Mesodermal cell (in vitro differentiated cells): ENCODE measurements around the gene HOXC9.

Experiments
- H3K27ac ChIP-seq: 2 replicates; pipeline ENCODE4 v1.7.0; 2013; ENCODE audit warnings: mild to moderate bottlenecking, low read depth, low read length, moderate library complexity; ENCODE audit not compliant: severe bottlenecking
- H3K36me3 ChIP-seq: 2 replicates; pipeline ENCODE4 v1.7.1; 2013; ENCODE audit warnings: mild to moderate bottlenecking, low read length, moderate library complexity; ENCODE audit not compliant: control insufficient read depth, insufficient read depth
- H3K4me1 ChIP-seq: one replicate; pipeline ENCODE4 v1.7.1; 2013; ENCODE audit warnings: mild to moderate bottlenecking, low read length; ENCODE audit not compliant: insufficient read depth, control insufficient read depth, poor library complexity, severe bottlenecking
- H3K4me3 ChIP-seq: 2 replicates; pipeline ENCODE4 v1.7.0; 2013; ENCODE audit warnings: low read length, control low read depth, mild to moderate bottlenecking; ENCODE audit not compliant: insufficient read depth, poor library complexity, severe bottlenecking; ENCODE audit errors: extremely low read depth
- H3K9me3 ChIP-seq: 2 replicates; pipeline ENCODE4 v1.7.1; 2013; ENCODE audit warnings: mild to moderate bottlenecking, low read length, moderate library complexity; ENCODE audit not compliant: control insufficient read depth
- WGBS, 2 experiments: methylation state at CpG; one replicate each; pipeline ENCODE4 v1.1.5; 2013; ENCODE audit warnings: missing lambda C conversion rate in 2 of 2; ENCODE audit not compliant: insufficient coverage in 2 of 2; 5-methylcytosine and 5-hydroxymethylcytosine counted together

HOXC9 gene

DNA sequence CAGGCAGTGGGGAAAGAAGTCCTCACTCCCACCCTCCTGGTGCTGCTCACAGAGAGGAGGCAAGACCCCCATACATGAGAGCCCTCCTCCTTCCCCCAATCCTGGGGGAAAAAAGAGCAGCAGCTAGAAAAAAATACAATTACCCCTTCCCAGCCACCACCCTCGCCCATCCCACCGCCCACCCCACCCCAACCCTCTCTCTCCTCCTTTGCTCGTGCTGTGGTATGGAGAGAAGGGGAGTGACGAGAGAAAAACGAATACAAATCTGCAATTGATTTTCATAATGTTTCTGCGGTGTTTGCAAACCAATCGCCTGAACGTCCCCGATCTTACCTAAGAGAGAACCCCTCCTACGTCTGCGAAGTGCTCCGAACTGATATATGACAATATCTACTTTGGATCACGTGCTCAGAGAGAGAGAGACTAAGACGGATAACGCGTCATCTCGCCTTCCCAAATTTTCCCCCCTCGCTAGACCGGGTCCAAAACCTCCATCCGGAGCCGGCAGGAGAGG is 27.2 kb upstream of the HOXC9 start, which contains the start of gene HOXC11:
HOXC11 (plus strand) TSS at position 405 of the 514 bp plus-strand sequence. CDS start 116 bp downstream, outside the sequence.
- no peaks in the 10 kb centered on the region for H3K36me3 ChIP-seq
- WGBS, 2 experiments = 7 to 10% methylated on average over 8 to 16 of the region's 21 CpGs
- peaks cover 3% of the 10 kb centered on the region for H3K4me1 ChIP-seq
- no peak within 1 kb of the TSS for H3K4me3 ChIP-seq
- no peaks in the 10 kb centered on the region for H3K9me3 ChIP-seq
- no peak within 1 kb of the TSS for H3K27ac ChIP-seq

DNA sequence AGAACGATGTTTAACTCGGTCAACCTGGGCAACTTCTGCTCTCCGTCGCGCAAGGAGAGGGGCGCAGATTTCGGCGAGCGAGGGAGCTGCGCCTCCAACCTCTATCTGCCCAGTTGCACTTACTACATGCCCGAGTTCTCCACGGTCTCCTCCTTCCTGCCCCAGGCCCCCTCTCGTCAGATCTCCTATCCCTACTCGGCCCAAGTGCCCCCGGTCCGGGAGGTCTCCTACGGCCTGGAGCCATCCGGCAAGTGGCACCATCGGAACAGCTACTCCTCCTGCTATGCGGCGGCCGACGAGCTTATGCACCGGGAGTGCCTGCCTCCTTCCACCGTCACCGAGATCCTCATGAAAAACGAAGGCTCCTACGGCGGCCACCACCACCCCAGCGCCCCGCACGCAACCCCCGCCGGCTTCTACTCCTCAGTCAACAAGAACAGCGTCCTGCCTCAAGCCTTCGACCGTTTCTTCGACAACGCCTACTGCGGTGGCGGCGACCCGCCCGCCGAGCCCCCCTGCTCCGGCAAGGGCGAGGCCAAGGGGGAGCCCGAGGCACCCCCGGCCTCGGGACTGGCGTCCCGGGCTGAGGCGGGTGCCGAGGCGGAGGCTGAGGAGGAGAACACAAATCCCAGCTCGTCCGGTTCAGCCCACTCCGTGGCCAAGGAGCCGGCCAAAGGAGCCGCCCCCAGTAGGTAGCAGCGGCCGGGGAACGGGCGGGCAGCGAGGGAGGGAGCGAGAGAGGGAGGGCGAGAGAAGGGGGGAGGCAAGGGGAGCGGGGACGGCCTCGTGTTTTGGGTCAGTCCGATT is 26.5 kb upstream of the HOXC9 start:
- no peak overlapping the region for H3K4me3 ChIP-seq
- WGBS, 2 experiments = 1 to 4% methylated on average over 40 to 58 of the region's 71 CpGs
- H3K9me3 ChIP-seq = no peaks in the 10 kb centered on the region
- H3K36me3 ChIP-seq = no peaks in the 10 kb centered on the region
- no peak overlapping the region for H3K27ac ChIP-seq
- peaks cover 3% of the 10 kb centered on the region for H3K4me1 ChIP-seq

DNA sequence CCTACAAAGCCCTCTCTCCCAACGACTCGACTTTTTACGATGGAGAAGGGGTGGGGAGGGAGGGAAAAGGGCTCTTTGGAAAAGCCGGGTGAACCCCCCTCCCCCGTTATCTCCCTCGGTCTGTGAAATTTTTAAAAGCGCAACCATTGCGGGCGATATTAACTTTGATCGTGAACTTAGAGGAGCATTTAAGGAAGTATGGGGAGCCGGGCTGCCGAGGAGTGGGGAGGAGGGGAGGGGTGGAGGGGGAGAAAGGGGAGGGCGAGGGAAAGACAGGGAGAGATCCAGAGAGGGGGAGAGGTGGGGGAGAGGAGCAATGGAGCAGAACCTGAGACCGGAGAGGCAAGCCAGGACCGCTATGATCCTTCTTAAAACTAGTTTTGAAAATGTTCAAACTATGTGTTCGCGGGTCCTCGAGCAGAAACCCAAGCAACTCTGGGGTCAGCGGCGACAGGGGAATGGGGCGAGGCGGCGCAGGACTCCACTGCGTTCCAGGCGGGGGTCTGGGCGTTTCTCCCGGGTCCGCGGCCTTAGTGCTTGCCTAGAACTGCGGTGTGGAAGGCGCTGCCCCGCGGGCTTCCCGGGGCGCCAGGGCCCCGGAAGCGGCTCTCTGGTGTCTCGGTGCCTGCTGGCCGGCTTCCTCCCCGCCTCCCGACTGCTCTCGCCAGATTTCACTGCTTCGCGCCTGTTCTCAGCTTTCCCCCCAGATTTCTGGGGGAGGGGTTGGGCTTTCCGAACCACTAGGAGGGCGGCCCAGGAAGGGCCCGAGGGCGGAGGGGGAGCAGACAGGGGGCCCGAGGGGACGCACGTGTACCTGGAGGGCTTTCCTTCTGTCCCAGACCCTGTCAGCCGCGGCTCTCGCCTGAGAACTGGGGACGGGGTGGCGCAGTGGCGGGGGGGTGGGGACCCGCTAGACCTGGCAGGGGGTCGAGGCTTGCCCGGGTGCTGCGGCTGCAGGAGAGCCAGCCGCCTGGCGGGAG is 25.6 kb upstream of the HOXC9 start, which contains the start of gene HOTAIR:
HOTAIR (minus strand) TSS at position 871 of the 980 bp plus-strand sequence.
- Histone ChIP-seq H3K9me3 (no peaks in the 10 kb centered on the region), H3K4me1 (peaks cover 3% of the 10 kb centered on the region), H3K36me3 (no peaks in the 10 kb centered on the region), H3K27ac (no peak within 1 kb of the TSS), H3K4me3 (no peak within 1 kb of the TSS)
- WGBS, 2 experiments = 3 to 6% methylated on average over 42 to 43 of the region's 63 CpGs

DNA sequence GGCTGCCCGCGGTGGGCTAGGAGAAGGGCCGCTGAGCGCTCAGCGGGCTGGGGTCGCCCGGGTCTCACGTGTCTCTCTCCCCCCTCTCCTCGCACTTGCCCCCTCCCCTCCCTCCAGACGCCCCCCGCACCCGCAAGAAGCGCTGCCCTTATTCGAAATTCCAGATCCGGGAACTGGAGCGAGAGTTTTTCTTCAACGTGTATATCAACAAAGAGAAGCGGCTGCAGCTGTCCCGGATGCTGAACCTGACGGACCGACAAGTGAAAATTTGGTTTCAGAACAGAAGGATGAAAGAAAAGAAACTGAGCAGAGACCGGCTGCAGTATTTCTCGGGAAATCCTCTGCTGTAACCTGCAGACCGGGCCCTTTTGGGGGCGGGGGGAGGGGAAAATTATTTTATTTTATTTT is 24.9 kb upstream of the HOXC9 start:
- 13 to 20% methylated on average over 1 to 6 of the region's 25 CpGs for WGBS, 2 experiments
- no peaks in the 10 kb centered on the region for H3K9me3 ChIP-seq
- no peak overlapping the region for H3K4me3 ChIP-seq
- no peak overlapping the region for H3K27ac ChIP-seq
- H3K4me1 ChIP-seq = peaks cover 3% of the 10 kb centered on the region
- H3K36me3 ChIP-seq = no peaks in the 10 kb centered on the region

DNA sequence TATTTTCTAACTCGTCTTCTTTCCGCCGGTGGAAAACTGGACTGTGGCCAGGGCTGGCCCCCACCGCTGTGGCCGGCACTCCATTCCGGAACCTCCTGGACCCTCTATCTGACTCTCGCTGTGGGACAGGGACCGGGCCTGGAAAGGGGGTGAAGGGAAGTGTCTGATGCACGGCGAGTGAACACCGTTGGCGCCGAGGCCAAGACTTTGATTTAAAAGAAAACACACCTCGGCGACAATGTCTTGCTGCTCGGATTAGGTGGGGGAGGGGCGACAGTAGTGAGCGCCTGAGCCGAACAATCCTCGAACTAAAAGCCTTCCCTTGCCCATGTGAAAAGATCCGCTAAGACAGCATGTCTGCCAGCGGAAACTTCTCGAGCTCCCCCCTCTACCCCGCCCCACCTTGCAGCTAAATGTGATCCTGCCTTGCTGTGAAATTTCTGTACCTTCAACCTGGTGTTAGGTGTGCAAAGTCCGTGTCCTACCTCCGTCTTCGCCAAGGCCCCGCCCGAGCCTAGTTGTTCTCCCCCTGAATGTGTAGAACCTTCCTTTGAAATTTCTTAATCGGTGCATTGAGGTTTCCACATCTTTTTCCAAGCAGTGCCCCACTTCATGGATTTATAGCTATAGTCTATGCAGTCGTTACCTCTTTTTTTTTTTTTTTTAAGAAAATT is 24.3 kb upstream of the HOXC9 start:
- Histone ChIP-seq H3K27ac (no peak overlapping the region), H3K4me3 (no peak overlapping the region), H3K9me3 (no peaks in the 10 kb centered on the region), H3K4me1 (peaks cover 3% of the 10 kb centered on the region), H3K36me3 (no peaks in the 10 kb centered on the region)
- 7 to 13% methylated on average over 18 to 22 of the region's 31 CpGs for WGBS, 2 experiments

DNA sequence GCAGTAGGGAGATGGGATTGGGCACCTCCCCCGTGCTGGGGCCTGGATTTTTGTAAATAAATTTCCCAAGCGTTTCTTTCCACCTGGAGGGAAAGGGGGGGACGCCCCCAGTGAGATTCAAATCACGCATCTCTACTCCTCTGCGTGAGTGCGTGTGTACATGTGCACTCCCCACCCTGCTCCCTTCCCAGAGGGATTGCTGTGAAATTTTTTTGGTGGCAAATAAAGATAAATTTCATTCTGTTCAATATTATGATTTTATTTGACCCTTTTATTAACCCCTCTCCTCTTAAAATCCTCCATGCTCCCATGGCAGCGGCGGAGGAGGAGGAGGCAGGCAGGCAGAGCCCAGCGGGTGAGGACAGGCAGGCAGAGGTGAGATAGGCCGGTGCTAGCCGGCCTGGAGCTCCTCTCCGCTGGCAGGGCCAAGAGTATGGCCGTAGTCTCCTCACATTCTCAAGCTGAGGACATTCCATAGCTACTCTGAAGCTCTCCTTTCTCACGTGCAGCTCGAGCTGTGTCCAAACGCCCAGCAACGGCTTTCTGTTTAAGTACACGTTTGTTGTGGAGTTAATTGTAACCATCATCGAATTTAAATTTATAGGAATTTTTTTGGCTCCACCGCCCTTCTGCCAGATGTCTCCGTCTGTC is 23.7 kb upstream of the HOXC9 start:
- WGBS, 2 experiments = 8 to 22% methylated on average over 7 to 8 of the region's 21 CpGs

DNA sequence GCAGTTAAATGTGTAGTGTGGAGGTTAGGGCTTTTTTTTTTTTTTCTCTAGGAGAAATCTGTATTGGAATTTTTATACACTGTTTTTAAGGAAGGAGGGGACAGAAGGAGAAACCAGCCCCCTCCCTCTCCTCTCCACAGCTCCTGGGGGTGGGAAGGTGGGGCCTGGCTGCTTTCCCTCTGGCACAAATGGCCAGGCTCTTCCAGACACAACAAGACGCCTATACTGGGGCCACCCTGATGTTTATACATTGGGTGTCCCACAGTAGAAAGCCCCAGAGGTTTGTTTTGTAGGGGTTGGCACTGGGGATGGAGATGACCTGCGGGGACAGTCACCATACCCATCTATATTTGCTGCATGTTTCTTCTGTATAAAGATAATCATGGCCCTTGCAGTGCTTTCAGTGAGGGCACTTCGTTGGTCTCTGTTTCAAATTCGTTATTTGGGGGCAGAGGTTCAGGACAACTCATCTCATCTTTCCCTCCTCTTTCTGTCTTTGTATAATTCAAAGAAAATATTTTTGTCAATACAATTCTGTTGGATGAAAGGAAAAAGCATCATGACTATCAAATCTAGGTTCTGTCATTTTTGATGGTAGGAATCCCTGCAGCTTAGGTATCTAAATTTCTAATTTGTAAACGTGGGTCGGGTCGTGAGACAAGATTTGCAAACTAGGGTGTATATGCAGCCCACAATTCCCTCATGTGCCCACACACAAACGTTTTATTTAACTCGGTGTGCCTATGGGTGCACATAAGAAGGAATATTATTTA is 23.0 kb upstream of the HOXC9 start:
- Histone ChIP-seq H3K36me3 (no peaks in the 10 kb centered on the region), H3K9me3 (no peaks in the 10 kb centered on the region), H3K27ac (no peak overlapping the region), H3K4me3 (no peak overlapping the region), H3K4me1 (peaks cover 3% of the 10 kb centered on the region)
- 0% methylated on average over 1 of the region's 9 CpGs; no CpG with 5 or more reads in 1 of the 2 experiments for WGBS, 2 experiments

More for the DNA sequence above, 23.7 kb upstream of the HOXC9 start:
- Histone ChIP-seq H3K4me1 (peaks cover 3% of the 10 kb centered on the region), H3K36me3 (no peaks in the 10 kb centered on the region), H3K4me3 (no peak overlapping the region), H3K27ac (no peak overlapping the region), H3K9me3 (no peaks in the 10 kb centered on the region)

DNA sequence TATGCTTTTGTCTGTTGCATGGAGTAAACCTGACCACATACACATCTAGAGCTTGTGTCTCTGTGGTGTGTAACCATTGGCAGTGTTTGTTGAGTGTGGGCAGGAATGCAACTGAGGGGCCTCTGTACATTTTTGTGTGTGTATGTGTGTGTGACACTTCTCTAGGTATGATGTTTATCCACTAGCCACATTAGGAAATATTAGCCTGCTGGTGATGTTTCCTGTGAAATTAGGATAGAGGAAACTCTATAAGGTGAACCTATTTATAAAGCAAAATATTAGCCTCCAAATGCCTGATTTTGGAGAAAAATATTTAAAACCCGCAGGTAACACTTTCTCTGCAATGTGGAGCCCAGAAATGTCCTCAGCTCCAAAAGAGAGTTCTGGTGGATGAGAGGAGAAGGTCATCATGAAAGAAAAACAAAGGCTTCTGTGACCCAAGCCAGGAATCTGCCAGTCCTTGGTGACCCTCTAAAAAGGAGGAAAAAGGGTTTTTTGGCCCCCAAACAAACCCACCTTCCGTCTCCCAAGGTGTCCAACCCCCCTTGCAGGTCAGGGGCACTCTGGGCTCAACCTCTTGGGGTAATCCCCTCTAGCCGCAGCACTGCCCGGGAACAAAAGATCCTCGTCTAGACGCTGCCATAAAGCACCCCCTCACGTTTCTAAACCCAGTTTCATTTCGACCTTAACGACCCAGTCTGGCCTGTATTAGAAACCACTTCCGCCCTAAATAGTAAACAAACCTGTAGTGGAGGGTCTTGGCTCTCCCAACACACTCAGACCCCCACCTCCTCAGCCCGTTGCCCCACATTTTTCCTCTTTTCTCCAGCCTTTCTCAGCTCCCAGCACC is 22.1 kb upstream of the HOXC9 start:
- no peaks in the 10 kb centered on the region for H3K9me3 ChIP-seq
- H3K4me1 ChIP-seq = peaks cover 3% of the 10 kb centered on the region
- H3K27ac ChIP-seq = no peak overlapping the region
- 12 to 13% methylated on average over 6 to 7 of the region's 11 CpGs for WGBS, 2 experiments
- no peak overlapping the region for H3K4me3 ChIP-seq
- H3K36me3 ChIP-seq = no peaks in the 10 kb centered on the region
